GM19452 (cell line): Measurements from ENCODE around the gene LGALS7.

ENCODE experiments used
- ATAC-seq: cut with Tn5 transposase; IDR thresholded peaks from one replicate; pipeline ENCODE4 v1.9.1; 2021; ENCODE audit not compliant: unreplicated experiment

Gene LGALS7

DNA sequence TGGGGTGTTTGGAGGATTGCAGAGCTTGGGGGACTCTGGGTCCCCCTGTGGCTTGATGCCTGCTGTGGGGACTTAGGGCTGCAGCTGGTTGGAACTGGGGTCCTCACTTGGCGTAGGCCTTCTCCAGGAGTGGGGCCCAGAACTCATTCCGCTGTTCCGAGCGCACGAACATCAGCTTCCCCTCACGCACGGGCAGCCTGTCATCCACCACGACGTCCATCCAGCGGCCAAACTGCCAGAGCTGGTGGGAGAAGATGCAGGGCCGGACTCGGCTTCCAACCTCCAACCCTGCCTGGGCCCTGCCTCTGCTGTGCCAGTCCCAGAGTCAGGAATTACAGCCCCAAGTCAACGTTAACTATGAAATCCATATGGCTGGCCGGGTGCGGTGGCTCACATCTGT lies 31.6 kb downstream of the LGALS7 start:
- ATAC-seq, result no peak

DNA sequence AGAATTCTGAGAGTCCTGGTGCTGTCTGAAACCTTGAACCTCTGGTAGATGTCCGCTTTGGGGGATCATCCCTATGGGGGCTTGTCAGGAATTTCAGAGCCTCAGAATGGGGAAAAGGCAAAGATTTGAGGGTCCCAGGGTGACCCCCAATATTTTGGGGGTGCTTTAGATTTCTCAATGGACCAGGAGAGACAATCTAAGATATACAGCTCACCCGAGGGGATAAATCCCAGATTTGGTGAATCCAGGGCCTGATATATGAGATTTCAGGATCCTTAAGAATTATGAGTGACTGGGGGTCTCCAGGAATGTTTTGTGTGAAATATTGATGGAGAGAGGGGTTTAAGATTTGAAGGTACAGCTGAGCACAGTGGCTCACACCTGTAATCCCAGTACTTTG lies 32.4 kb downstream of the LGALS7 start:
- no peak for ATAC-seq

DNA sequence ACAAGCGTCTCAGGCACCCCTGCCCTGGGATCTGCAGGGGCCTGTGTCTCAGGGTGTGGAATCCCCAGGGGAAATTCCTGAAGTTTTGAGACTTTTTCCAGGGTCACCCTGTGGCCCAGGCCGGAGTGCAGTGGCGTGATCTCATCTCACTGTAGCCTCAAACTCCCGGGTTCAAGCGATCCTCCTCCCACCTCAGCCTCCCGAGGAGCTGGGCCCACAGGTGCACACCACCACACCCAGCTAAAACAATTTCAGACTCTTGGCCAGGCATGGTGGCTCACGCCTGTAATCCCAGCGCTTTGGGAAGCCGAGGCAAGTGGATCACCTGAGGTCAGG lies 33.1 kb downstream of the LGALS7 start:
- ATAC-seq, result no peak

DNA sequence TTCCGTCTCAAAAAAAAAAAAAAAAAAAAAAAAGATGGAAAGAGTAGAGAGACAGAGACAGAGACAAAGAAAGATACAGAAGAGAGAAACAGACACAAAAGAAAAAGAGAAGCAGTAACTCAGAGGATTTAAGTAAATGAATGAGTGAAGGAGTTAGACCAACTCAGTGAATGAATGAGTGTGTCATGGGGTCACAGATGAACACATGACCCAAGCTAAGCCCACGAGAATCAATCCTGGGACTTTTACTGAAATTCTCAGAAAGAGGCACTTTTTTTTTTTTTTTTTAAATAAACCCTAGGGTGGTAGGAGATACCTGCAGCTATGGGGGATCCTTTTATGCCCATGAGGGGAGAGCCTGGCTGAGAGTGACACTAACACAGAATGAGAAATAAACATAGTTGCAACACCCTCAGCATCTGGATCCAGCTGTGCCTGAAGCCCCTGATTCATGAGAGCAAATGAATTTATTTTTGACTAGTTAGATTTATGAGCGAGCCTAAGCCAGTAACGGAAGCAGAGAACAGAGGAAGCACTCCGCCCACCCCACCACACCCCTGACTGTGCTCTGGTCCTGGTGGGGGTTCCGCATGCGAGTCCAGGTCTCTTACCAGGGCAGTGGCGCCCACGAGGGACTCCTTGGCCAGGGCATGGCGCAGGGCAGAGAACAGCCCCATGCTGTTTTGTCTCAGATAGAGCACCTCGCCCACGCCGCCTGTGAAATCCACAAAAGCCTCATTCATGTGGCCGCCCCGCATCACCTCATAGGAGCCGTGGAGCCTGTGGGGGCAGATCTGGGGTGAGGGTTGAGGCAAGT lies 33.7 kb downstream of the LGALS7 start:
- no peak for ATAC-seq

DNA sequence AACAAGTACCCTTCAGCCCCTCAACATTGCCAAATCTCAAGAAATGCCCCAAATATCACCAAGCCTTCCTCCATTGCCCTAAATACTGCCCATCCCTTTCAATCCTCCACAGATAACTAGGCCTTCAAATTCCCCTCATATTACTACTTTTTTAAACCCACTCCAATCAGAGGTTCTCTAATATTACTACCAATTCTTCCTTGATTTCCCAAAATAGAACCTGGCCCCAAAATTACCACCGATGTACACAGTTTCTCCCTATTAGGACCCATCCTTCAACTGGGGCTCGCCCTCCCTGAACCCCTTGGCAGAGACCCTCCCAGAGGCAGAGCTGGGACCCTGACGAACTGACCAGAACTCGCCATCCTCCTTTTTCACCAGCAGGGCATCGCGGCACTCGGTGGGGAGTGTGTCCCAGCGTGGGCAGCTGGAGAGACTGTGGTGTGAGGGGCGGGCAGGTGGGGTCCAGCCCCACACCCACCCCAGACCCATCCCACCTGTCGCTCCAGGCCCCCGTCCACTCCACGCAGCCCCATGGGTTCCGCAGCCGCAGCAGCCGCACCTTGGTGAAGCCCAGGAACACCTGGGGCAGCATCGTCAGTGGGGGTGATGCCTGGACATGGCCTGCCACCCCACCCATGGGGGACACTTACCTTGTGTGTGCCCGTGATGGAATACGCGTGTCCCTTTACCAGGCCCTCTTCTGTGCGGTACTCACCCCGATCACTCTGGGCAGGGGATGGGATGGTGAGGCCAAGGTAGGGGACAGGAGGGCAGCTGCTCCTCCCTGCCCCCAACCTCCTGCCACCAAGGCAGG lies 35.2 kb downstream of the LGALS7 start:
- ATAC-seq, result no peak

DNA sequence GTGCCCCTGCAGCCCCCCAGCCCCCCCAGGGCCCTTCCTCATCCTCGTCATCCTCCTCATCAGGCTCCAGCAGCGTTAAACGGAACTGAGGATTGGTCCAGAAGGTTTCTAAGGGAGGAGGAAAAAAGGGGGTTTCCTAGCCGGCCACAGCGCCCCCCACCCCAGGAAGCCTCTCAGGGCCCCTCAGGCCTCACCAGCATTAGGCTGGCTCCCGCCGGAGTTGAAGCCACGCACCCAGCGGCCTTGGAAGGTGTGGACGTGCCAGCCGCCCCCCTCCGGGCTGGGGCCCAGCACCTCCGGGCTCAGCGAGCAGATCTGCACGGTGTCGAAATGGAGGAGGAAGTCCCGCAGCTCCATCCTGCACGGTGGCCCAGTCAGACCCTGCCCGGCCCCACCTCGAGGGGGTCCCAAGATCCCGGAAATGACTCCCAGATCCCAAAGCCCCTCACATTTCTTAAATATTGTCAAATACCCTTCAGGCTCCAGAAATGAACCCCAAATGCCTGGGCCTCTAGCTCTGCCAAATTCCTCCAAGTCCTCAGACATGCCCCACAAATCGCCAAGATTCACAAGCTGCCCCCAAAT lies 35.9 kb downstream of the LGALS7 start:
- no peak for ATAC-seq

DNA sequence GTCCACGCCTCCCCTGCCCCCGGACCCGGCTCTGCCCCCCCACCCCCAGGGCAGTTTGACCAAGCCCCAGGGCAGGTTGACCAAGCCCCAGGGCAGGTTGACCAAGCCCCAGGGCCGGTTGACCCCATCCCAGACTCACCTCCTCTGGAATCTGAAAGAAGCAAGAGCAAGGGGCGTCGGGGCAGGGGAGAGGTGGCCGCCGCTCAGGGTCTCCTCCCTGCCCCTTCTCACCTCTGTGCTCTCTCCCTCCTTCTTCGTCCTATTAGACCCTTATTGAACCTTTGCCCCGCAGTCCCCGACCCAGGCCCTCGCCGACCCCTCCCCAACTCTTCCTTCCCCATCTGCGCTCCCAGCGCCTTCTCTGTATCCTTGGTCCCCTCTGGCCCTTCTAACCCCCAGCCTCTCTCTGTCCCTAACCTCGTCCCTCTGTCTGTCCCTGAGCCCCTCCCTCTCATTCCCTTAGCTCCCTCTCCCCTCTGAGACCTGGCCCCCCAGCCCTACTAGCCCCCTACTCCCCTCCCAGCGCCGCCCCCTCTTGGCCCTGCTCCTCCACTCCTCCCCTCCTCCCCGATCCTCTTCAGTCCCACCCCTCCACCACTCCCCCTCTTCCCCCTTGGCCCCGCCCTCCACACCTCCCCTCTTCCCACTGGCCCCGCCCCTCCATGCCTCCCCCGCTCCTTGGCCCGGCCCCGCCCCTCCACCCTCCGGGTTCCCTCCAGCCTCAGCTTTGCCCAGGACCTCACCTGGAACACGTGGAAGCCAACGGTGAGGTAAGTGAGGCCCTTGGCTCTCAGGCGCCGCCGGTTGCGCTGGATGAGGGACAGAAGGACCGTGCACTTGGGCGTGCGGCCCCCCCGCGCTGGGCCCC lies 36.7 kb downstream of the LGALS7 start:
- ATAC-seq, result no peak

DNA sequence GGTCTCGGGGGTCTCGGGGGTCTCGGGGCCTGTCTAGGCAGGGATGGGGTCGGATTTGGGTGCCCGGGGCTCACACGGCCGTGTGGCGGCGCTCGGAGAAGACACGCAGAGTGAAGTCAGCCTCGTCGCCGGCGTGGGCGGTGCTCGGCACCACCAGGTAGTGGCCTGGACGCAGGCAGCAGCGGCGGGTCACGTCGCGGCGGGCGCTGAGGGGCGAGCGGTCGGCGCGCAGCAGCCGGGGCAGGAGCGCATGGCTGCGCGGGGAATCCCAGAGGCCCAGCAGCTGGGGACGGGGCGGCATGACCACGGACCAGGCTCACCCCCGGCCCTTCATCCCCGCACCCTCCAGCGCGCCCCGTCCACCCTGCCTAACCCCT lies 37.3 kb downstream of the LGALS7 start:
- ATAC-seq, result no peak

DNA sequence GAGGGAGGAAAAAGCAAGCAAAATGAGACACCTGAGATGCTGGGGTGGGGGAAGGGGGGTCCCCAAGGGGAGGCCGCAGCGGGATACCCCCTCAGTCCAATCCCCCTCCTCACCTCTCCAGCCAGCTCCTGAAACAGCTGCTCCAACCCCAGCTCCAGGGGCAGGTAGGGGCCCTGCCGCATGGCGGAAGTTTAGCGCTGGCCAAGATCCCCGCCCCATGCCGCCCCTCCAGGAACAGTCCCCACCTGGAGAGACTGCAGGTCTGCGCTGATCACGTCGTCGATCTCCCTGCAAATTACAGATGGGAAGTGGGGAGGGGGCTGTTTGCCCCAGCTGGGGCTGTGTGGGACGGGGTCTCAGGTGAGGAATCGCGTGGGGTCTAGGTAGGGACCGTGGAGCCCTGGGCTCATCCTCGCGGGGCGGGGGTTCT lies 38.0 kb downstream of the LGALS7 start:
- ATAC-seq, result no peak

DNA sequence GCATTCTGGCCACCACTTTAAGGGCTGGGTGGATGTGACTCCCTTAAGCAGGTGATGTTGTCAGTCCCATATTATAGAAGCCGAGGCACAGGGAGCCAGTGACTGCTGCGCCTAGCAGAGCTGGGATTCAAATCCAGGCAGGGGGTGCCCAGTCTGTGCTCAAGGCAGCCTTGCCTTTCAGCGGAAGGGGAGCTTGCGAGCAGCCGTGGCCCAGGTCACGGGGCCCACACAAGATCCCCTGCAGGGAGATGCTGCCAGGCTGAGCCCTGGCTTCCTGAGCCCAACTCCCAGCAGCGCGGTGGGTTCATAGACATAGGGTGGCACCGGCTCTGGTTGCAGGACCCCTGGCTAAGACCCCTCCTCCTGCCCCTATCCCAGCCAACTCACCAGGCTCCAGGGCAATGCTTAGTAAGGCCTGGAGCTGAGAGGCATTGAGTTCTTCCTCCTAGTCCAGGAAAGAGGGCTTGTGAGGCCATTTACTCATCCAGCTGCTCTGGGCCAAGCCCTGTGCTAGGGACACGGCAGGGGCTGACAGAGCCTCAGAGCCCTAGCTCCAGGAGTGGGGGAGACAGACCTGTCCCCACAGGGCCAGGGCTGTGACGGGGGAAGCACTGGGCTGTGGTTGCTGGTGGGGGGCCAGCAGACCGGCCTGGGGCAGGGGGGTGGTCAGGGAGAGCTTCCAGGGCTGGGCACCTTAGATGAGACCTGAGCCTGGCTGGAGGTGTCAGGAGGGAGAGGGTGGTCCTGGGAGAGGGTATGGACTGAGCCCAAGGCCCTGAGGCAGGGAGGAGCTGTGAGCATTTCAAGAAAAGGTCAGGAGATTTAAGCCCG lies 38.7 kb downstream of the LGALS7 start:
- ATAC-seq, result no peak

DNA sequence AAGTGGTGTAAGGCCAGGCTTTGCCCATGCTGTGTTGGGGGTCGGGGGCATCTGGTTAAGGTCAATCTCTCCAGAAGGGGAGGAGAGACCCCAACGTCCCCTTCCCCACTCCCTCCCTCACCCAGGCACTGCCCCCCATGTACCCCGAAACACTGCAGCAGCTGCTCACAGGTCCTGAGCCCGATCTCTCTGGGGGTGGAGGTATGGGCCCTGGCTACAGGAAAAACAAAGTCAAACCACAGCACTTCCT lies 39.2 kb downstream of the LGALS7 start:
- ATAC-seq, result no peak

DNA sequence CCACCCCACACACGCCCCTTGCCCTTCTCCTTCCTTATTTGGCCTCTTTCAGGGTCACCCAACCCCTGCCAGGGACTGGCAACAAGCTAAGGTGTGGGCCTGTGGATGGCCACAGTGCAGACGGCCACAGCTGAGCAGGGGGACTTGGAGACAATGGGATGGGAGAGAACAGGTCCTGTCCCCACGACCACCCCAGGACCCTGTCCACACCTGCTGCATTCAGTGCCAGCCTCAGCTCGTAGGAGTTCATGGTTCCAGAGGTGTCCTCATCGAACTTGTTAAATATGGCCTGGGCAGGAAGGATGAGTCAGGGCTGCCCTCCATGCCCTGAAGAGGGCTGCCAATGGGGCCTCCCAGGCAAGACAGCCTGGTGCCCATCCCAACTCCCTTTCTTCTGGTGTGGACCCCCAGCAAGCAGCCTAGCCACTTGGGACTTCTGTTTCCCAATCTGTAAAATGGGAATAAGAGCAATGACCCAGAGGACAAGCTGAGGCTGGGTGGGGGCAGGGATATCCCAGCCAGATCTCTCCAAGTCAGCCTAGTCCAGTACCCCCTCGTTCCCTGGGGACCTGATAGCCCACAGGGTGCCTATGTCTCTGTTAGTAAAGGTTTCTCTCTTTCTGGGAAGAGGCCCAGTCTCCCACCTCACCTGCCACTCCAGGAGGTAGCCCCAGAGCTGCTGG lies 39.7 kb downstream of the LGALS7 start:
- ATAC-seq, result no peak

DNA sequence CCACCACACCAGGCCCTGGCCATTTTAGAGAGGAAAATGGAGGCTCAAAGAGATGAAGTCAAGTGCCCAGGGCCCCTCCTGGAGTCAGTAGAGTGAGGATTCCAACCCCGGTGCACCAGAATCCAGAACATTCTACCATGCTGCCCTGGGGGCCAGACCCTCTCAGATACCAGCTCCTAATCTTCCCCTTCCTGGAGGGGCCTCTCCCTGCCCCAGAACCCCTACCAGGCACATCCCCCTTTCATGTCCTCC lies 40.1 kb downstream of the LGALS7 start:
- ATAC-seq, result no peak

DNA sequence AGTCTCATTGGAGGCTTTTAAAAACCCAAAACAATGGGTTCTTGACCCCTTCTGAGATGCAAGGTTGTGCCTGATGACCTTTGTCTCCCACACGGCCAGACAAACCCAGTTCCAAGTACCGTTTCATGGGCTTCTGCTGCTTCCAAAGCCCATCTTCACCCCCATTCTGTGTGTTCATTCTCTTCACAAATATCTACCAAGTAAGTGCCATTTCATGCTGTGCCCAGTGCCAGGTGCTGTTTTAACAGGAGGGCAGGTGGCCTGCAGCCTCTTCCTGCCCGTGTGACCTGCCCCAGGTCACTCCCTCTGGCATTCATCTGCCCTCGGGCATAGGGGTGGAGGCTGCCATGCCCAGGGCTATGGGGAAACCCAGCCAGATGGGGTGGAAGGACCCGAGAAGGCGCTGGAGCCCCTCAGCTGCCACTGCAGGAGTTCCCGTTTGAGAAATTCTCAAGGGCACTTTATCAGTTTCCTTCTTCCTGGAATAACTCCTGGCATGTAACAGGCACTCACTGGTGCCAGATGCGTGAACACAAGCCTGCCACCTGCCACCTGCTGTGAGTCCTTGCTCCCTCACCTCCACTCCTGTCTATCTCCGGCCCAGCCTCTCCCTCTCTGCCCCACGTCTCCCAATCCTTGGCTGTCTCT lies 41.5 kb downstream of the LGALS7 start:
- ATAC-seq, result no peak

DNA sequence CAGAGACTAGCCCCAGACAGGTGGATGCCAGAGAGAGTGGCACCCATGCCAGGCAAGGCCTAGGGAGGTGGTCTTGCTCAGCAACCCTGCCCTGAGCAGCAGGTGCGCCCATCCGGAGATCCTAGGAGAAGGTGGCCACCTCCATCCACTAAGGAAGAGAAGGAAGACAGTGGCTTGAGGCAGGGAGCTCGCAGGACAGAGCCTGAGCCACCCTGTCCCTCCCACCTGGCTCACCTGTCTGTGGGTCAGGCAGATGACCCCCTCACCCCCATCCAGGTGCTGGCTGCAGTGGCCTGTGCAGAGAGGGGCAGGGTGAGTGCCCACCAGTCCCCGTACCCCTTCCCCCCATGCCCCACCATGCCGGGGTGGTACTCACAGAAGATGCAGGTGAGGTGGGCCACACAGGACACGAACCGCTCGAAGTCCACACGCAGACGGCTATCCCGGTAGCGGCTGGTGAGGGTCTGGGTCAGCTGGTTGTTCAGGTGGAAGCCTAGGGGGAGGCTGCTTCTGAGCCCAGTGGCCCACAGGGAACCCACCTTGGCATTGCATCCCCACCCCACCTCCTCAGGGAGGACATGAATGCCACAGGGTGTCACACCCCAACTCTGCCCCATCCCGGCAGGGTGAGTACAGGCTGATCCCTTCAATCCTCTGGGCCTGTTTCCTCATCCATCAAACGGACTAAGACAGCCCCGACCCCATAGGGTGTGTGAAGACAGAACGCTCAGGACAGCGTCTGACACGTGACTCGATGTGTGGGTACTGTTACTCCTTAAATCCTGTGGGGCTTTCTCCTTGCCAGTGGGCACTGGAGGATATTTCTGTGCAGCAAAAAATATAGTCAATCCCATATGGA lies 42.4 kb downstream of the LGALS7 start:
- no peak for ATAC-seq

DNA sequence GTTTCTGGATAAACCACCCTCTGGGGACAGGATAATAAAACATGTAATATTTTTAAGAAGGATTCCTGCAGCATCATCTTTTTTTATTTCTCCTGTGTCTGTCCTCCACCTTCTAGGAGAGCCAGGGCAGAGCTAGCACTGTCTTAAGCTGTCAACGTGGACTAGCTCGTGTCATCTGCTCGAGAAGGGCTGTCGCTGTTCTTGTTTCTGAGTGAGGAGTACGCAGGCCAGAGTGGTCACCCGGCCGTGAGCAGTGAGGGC lies 42.9 kb downstream of the LGALS7 start:
- ATAC-seq, result no peak

DNA sequence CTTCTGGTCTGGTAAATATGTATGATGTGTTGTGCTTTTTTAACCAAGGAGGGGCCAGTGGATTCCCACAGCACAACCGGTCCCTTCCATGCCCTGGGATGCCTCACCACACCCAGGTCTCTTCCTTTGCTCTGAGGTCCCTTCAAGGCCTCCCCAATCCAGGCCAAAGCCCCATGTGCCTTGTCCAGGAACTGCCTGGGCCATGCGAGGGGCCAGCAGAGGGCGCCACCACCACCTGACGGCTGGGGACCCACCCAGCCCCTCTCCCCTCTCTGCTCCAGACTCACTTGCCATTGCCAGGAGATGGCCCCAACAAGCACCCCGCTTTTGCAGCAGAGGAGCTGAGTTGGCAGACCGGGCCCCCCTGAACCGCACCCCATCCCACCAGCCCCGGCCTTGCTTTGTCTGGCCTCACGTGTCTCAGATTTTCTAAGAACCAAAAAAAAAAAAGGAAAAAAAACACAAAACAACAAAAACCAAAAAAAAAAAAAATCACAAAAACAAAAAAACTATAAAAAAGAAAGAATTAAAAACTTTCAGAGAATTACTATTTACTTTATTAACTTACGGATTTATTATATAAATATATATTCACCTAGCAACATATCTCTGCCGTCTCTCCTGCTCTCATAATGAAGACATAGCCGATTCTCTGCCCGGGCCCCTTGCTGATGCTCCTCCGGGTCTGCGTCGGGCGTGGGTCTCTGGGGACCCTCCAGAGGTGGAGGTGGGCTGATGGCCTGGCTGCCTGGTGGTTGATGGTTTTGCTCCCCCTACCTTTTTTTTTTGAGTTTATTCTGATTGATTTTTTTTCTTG lies 43.5 kb downstream of the LGALS7 start:
- ATAC-seq, result no peak

DNA sequence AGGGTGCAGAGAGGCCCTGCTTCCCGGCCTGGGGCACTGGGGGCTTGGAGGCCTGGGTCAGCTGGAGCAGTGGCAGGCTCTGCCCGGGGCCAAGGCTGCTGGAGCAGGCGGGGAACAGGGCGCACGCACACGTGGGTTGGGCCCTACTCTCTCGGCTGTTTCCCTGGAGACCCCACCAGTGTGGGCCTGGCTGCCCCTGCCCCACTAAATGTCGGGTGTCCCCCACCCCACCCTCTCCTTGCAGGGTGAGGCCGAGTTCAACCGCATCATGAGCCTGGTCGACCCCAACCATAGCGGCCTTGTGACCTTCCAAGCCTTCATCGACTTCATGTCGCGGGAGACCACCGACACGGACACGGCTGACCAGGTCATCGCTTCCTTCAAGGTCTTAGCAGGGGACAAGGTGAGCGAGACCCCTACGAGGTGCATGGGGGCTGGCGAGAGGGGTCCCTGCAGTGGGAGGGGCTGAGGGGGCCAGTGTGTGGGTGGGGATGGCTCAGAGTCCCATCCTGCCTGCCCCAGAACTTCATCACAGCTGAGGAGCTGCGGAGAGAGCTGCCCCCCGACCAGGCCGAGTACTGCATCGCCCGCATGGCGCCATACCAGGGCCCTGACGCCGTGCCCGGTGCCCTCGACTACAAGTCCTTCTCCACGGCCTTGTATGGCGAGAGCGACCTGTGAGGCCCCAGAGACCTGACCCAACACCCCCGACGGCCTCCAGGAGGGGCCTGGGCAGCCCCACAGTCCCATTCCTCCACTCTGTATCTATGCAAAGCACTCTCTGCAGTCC lies 44.4 kb downstream of the LGALS7 start:
- no peak for ATAC-seq
